GM12872 (cell line): ENCODE data around the gene SIGLEC14.
"Not testable (repeated sequence)": the region's sequence is repeated elsewhere in the genome, so short reads cannot be mapped to it uniquely, and the experiment has no call there.

Experiments used
- TF ChIP-seq, protein P1 (sequence below): IDR thresholded peaks from 3 replicates; pipeline ENCODE4 v1.5.1; 2011; ENCODE audit warnings: low read depth, mild to moderate bottlenecking, low read length, moderate library complexity; ENCODE audit not compliant: insufficient read depth

Gene SIGLEC14, protein sequence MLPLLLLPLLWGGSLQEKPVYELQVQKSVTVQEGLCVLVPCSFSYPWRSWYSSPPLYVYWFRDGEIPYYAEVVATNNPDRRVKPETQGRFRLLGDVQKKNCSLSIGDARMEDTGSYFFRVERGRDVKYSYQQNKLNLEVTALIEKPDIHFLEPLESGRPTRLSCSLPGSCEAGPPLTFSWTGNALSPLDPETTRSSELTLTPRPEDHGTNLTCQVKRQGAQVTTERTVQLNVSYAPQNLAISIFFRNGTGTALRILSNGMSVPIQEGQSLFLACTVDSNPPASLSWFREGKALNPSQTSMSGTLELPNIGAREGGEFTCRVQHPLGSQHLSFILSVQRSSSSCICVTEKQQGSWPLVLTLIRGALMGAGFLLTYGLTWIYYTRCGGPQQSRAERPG

DNA sequence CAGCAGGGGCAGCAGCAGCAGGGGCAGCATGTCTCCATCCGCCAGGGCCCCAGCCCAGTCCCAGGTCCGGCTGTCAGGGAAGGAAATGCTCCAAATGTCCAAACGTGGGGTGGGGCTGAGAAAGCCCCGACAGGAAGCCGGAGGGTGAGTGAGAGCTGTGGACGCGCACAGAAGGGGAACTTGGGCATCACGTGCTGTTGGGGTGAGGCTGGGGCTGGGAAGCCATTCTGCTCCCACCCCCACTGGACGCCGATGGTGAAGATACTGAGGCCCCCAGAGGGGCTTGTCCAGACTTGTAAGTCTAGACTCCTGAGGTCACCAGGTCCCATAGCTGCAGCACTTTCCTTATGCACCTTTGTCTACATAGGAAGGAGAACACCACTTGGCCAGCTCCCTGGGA lies at the start of gene SIGLEC14:
Gene SIGLEC14 (minus strand): TSS at position 96 of the 400 bp plus-strand sequence. CDS start 66 bp downstream, at position 30.
- TF ChIP-seq, protein P1, sequence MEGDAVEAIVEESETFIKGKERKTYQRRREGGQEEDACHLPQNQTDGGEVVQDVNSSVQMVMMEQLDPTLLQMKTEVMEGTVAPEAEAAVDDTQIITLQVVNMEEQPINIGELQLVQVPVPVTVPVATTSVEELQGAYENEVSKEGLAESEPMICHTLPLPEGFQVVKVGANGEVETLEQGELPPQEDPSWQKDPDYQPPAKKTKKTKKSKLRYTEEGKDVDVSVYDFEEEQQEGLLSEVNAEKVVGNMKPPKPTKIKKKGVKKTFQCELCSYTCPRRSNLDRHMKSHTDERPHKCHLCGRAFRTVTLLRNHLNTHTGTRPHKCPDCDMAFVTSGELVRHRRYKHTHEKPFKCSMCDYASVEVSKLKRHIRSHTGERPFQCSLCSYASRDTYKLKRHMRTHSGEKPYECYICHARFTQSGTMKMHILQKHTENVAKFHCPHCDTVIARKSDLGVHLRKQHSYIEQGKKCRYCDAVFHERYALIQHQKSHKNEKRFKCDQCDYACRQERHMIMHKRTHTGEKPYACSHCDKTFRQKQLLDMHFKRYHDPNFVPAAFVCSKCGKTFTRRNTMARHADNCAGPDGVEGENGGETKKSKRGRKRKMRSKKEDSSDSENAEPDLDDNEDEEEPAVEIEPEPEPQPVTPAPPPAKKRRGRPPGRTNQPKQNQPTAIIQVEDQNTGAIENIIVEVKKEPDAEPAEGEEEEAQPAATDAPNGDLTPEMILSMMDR, result not testable (repeated sequence)

DNA sequence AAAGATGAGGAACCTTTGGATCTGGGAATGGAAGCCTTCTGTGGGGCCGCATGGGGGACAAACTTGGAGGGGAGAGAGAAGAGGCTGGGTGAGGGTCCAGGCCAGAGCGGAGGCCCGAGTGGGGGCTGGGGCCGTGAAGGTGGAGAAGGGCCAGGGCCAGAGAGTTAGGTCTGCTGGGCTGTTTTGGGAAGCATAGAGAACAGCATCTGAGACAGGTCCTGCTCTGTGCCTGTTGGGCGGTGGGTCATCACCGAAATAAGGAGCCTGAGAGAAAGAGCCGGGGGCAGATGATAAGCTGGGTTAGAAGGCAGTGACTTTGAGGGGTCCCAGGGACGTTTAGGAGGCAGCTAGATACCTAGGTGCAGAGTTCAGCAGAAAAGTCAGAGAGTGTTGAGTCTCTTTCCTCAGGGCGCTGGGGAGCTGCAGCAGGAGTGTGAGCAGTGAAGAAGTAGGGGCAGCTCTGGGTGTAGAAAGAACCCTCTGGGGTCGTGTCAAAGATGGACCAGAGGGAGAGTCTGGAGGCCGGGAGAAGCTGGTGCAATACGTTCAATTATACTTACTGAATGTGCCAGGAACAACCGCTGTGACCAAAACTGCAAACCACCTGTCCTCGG lies 49.2 kb upstream of the SIGLEC14 start:
- TF ChIP-seq, protein P1, result no peak

DNA sequence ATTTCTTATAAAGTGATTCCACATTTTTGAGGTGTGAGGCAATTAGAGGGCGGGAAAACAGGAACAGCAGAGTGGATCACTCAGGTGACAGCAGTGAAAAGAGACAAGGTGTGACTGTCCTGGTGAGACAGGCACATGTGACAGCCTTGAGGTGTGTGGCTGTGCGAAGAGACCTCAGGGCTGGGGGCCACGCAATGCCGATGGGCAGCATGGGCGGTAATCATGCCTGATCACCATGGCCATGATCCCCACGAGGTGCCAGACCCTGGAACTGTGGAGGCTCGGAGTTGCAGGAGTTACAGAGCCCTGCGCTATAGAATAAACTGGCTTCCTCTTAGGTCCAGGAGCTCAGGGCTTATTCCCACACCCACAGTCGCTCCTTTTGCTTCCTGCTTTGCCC lies 48.5 kb upstream of the SIGLEC14 start:
- TF ChIP-seq, protein P1, result no peak

DNA sequence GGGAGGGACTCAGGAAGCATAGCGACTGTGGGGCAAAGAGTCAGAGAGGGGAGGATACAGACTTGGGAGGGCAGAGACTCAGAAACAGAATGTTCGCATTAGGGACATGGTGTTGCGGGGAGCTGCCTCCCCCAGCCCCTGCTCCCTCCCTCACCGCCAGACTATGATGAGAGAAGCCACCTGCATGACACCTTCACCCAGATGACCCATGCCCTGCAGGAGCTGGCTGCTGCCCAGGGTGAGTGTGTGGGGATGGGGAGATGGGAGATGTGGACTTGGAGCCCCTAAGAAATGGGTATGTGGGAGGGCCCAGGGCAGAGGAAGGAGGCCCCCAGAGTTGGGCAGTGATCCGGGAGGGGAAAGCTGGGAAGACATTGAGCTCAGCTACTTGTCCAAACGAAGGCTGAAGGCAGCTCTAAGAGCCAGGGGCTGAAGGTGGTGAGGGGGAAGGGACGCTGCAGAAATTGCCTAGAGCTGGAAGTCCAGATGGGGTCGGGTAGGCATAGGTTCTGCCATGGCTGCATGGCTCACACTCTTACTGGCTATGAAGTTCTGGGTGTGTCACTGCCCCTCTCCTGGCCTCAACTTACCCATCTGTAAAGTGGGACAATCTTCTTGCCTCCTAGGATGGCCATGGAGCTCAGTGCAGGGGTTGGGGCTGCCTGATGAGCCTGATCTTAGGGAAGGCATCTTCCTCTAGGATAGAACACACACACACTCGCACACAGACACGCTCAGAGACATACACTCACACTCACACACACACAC lies 47.9 kb upstream of the SIGLEC14 start:
- TF ChIP-seq, protein P1, result no peak

DNA sequence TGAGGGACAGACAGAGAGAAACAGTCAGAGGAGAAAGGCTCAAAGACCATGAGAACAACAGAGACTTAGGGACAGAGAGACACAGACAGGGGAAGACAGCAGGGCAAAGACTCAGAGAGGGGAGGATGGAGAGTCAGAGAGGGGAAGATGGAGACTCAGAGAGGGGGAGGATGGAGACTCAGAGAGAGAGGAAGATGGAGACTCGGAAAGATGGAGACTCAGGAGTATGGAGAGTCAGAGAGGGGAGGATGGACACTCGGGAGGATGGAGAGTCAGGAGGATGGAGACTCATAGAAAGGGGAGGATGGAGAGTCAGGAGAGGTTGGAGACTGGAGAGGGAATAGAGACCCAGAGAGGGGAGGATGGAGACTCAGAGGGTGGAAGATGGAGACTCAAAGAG lies 47.2 kb upstream of the SIGLEC14 start:
- TF ChIP-seq, protein P1, result no peak

DNA sequence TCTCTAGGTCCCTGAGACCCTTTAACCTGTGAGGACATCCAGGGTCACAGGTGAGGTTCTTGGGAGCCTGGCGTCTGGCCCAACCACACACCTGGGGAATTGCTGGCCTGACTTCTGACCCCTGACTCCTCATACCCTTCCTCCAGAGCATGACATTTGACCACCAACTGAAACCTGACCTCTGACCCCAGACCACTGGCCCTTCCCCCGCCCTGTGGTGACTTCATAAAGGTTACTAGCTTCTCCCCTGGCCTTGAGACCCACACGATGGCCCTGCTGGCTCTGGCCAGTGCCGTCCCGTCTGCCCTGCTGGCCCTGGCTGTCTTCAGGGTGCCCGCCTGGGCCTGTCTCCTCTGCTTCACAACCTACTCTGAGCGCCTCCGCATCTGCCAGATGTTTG lies 46.6 kb upstream of the SIGLEC14 start, which contains the start of gene SPACA6:
Gene SPACA6 (plus strand): TSS at position 71 of the 400 bp plus-strand sequence. CDS start 197 bp downstream, at position 268.
- TF ChIP-seq, protein P1, result no peak

DNA sequence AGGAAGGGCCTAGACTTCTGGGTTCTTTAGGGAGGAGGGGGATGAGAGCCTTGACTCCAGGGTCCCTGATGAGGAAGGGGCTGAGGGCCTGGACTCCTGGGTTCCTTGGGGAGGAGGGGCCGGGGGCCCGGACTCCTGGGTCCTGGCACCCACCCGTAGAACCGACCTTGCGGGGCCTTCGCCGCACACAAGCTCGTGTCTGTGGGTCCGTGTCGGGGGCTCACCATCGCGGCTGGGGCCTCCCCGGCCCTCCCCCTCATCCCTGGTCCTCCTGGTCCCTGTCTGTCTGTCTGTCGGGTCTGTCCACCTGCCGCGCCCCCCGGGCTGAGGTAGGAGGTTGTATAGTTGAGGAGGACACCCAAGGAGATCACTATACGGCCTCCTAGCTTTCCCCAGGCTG lies 45.8 kb upstream of the SIGLEC14 start:
- TF ChIP-seq, protein P1, result no peak
